Esophagus muscularis mucosa (tissue), 3 donors: Measurements from ENCODE around the gene SSBP2.

Experiments used
- POLR2A ChIP-seq: fragments of 450-650 bp; IDR thresholded peaks from one replicate; pipeline ENCODE4 v1.6.1; 2017; ENCODE audit warnings: antibody characterized with exemption, moderate library complexity, mild to moderate bottlenecking, low read depth
- POLR2AphosphoS5 ChIP-seq, 2 donors: sonication (generic); formaldehyde crosslinking; IDR thresholded peaks; one replicate each; pipeline ENCODE4 v1.6.1; 2017; ENCODE audit warnings: antibody characterized with exemption in 2 of 2
- TF ChIP-seq, protein P1 (sequence below), 3 experiments: fragments of 200-600 bp in 2 of 3; fragments of 450-650 bp in 1 of 3; sonication (generic) in 2 of 3; IDR thresholded peaks; one replicate each; pipeline ENCODE4 v1.5.1; 2017 to 2019; ENCODE audit warnings: antibody characterized with exemption in 3 of 3, mild to moderate bottlenecking in 2 of 3, moderate library complexity in 1 of 3

DNA sequence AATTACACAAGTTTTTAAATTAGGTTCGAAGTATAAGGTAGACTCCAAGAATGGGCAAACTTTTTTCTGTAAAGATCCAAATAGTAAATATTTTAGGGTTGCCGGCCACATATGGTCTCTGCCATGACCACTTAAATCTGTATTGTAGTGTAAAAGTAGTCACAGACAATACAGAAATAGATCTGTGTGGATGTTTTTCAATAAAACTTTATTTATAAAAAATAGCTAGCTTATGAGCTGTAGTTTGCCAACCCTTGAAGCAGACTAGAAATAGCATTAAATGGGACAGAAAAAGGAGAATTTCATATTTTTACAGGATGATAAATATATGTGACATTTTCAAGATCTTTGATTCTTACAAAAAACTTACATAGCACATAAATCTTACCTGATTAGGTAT is 262.0 kb downstream of the SSBP2 start:
- TF ChIP-seq POLR2A = no peak
- TF ChIP-seq, protein P1, sequence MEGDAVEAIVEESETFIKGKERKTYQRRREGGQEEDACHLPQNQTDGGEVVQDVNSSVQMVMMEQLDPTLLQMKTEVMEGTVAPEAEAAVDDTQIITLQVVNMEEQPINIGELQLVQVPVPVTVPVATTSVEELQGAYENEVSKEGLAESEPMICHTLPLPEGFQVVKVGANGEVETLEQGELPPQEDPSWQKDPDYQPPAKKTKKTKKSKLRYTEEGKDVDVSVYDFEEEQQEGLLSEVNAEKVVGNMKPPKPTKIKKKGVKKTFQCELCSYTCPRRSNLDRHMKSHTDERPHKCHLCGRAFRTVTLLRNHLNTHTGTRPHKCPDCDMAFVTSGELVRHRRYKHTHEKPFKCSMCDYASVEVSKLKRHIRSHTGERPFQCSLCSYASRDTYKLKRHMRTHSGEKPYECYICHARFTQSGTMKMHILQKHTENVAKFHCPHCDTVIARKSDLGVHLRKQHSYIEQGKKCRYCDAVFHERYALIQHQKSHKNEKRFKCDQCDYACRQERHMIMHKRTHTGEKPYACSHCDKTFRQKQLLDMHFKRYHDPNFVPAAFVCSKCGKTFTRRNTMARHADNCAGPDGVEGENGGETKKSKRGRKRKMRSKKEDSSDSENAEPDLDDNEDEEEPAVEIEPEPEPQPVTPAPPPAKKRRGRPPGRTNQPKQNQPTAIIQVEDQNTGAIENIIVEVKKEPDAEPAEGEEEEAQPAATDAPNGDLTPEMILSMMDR (IDR thresholded peaks at IDR 0.05) = no peak
- no peak for TF ChIP-seq POLR2AphosphoS5 (IDR thresholded peaks at IDR 0.05)
